Thyroid gland (tissue), 4 donors: Measurements from ENCODE around the gene GARIN1A.

Experiments used
- CTCF ChIP-seq, 6 experiments: fragments of 200-600 bp in 3 of 6; fragments of 450-650 bp in 3 of 6; sonication (generic) in 3 of 6; IDR thresholded peaks; one replicate each; pipeline ENCODE4 v1.5.1; 2016 to 2019; ENCODE audit warnings: antibody characterized with exemption in 6 of 6, mild to moderate bottlenecking in 2 of 6, inconsistent platforms in 1 of 6, moderate library complexity in 1 of 6
- POLR2A ChIP-seq, 2 donors: fragments of 450-650 bp; IDR thresholded peaks; one replicate each; pipeline ENCODE4 v1.6.1; 2017; ENCODE audit warnings: antibody characterized with exemption in 2 of 2, mild to moderate bottlenecking in 2 of 2, moderate library complexity in 1 of 2

- TF ChIP-seq CTCF (IDR thresholded peaks at IDR 0.05) (no peak), POLR2A (IDR thresholded peaks at IDR 0.05) (no peak)
Measured at GRCh38 chr7:128693373-128694015, 21.4 kb downstream of the GARIN1A start.
